HCT116 (cell line): ENCODE measurements around the gene MCRIP2. TPM values are rescaled to one million over a fixed set of nuclear protein-coding genes. Genes with fewer than 3 reads are reported as not detected.

Experiments
- ATAC-seq: fragments of 200-7000 bp; cut with Tn5 transposase; 2 replicates; pipeline ENCODE4 v1.9.1; 2020; ENCODE audit warnings: mild to moderate bottlenecking, moderate library complexity
- BruUV-seq: library from RNA; stranded (reverse); fragments of 400-500 nt; replicated peaks from 2 replicates; lab custom pipeline; 2021; lab: Mats Ljungman, UMichigan
- CTCF ChIA-PET: fragments of 300-600 bp; sonication (Branson Sonifier 250); formaldehyde crosslinking; loops from one replicate; lab custom pipeline; 2021; ENCODE audit warnings: antibody characterized with exemption; lab: Charles Lee
- POLR2A ChIA-PET: fragments of 300-600, 350-600 bp; sonication (Branson Sonifier 250); formaldehyde crosslinking; loops from one replicate; lab custom pipeline; 2021; ENCODE audit warnings: antibody characterized with exemption; lab: Charles Lee
- RAD21 ChIA-PET, 2 experiments: fragments of 300-600 bp; sonication (Branson Sonifier 250); formaldehyde crosslinking; loops; one replicate each; lab custom pipeline; 2023; ENCODE audit warnings: low total read pairs in 2 of 2; ENCODE audit not compliant: uncharacterized antibody in 2 of 2, unreplicated experiment in 2 of 2, low non-redundant PET in 1 of 2; lab: Charles Lee
- DNase-seq: peaks from one replicate; pipeline ENCODE4 v3.0.0-alpha.2; 2010; ENCODE audit warnings: low read depth, low spot score
- H2AFZ ChIP-seq: fragments of 200-600 bp; shearing (Covaris generic), sonication (generic); 2 replicates; pipeline ENCODE4 v1.6.1; 2017; ENCODE audit warnings: low read depth, mixed run types, mixed read lengths, antibody characterized with exemption, low read length; ENCODE audit not compliant: poor library complexity, severe bottlenecking
- H3K27ac ChIP-seq: 2 replicates; pipeline ENCODE4 v1.5.1; 2012; ENCODE audit warnings: low read depth, low read length
- H3K27me3 ChIP-seq: fragments of 200-600 bp; sonication (generic); 2 replicates; pipeline ENCODE4 v1.6.1; 2016; ENCODE audit warnings: mixed run types, low read length, mixed read lengths; ENCODE audit not compliant: insufficient read depth
- H3K36me3 ChIP-seq, 2 experiments: fragments of 200-500 bp in 1 of 2; fragments of 200-600 bp in 1 of 2; sonication (Bioruptor generic) in 1 of 2; sonication (generic) in 1 of 2; 2 replicates each; pipeline versions ENCODE4 v1.5.1 to v1.6.1; 2014 to 2016; ENCODE audit warnings: low read length in 2 of 2, inconsistent platforms in 1 of 2, mixed read lengths in 1 of 2, mixed run types in 1 of 2; ENCODE audit not compliant: insufficient read depth in 2 of 2, control insufficient read depth in 1 of 2
- H3K4me1 ChIP-seq, 2 experiments: fragments of 200-600 bp in 1 of 2; sonication (generic) in 1 of 2; 2 replicates each; pipeline versions ENCODE4 v1.5.1 to v1.6.1; 2012 to 2017; ENCODE audit warnings: low read length in 2 of 2, inconsistent platforms in 1 of 2, mild to moderate bottlenecking in 1 of 2, mixed read lengths in 1 of 2, mixed run types in 1 of 2, moderate library complexity in 1 of 2; ENCODE audit not compliant: insufficient read depth in 2 of 2, control insufficient read depth in 1 of 2
- H3K4me2 ChIP-seq: fragments of 200-600 bp; sonication (generic); 2 replicates; pipeline ENCODE4 v1.6.1; 2017; ENCODE audit warnings: mixed run types, low read length, mixed read lengths
- H3K4me3 ChIP-seq, 2 experiments: fragments of 200-600 bp in 1 of 2; sonication (generic) in 1 of 2; replicated peaks in 1 of 2; 2 replicates each; pipeline ENCODE4 v1.5.1; 2011 to 2016; ENCODE audit warnings: low read length in 2 of 2, control low read depth in 1 of 2, low read depth in 1 of 2, mild to moderate bottlenecking in 1 of 2, mixed read lengths in 1 of 2, mixed run types in 1 of 2
- H3K79me2 ChIP-seq: fragments of 200-600 bp; sonication (generic); 2 replicates; pipeline ENCODE4 v1.6.1; 2017; ENCODE audit warnings: mild to moderate bottlenecking, mixed run types, low read length, moderate library complexity, mixed read lengths; ENCODE audit not compliant: insufficient read depth
- H3K9ac ChIP-seq: fragments of 200-600 bp; sonication (generic); 2 replicates; pipeline ENCODE4 v1.6.1; 2016; ENCODE audit warnings: low read length, mixed read lengths
- H3K9me2 ChIP-seq: fragments of 200-600 bp; sonication (generic), shearing (Covaris generic); 2 replicates; pipeline ENCODE4 v1.6.1; 2017; ENCODE audit warnings: mixed run types, mild to moderate bottlenecking, moderate library complexity; ENCODE audit not compliant: insufficient read depth
- H3K9me3 ChIP-seq, 2 experiments: fragments of 200-500 bp in 1 of 2; fragments of 200-600 bp in 1 of 2; sonication (Bioruptor generic) in 1 of 2; sonication (generic) in 1 of 2; 2 replicates each; pipeline ENCODE4 v1.6.1; 2014 to 2017; ENCODE audit warnings: low read length in 2 of 2, mixed read lengths in 2 of 2, inconsistent platforms in 1 of 2, low read depth in 1 of 2, mild to moderate bottlenecking in 1 of 2, mixed run types in 1 of 2, moderate library complexity in 1 of 2; ENCODE audit not compliant: control insufficient read depth in 1 of 2, insufficient read depth in 1 of 2
- H4K20me1 ChIP-seq: fragments of 200-600 bp; sonication (generic), shearing (Covaris generic); 2 replicates; pipeline ENCODE4 v1.6.1; 2017; ENCODE audit warnings: mixed run types, mild to moderate bottlenecking, moderate library complexity; ENCODE audit not compliant: insufficient read depth
- CBX3 ChIP-seq: IDR thresholded peaks from 2 replicates; pipeline ENCODE4 v1.6.1; 2012; ENCODE audit warnings: low read depth
- CEBPB ChIP-seq: IDR thresholded peaks from 2 replicates; pipeline ENCODE4 v1.6.1; 2012; ENCODE audit warnings: low read depth
- CTCF ChIP-seq, 3 experiments: fragments of 200-600 bp in 1 of 3; sonication (generic) in 1 of 3; IDR thresholded peaks in 2 of 3; conservative IDR thresholded peaks in 1 of 3; 2 replicates each; pipeline ENCODE4 v1.5.1; 2012 to 2017; ENCODE audit warnings: low read depth in 2 of 3, low read length in 2 of 3, antibody characterized with exemption in 1 of 3, borderline replicate concordance in 1 of 3, control low read depth in 1 of 3, mild to moderate bottlenecking in 1 of 3, mixed read lengths in 1 of 3, mixed run types in 1 of 3, moderate library complexity in 1 of 3; ENCODE audit not compliant: insufficient read depth in 1 of 3
- EGR1 ChIP-seq: IDR thresholded peaks from 2 replicates; pipeline ENCODE4 v1.6.1; 2012; ENCODE audit warnings: low read depth
- ELF1 ChIP-seq: IDR thresholded peaks from 2 replicates; pipeline ENCODE4 v1.6.1; 2012; ENCODE audit warnings: low read depth, borderline replicate concordance
- EZH2 ChIP-seq: fragments of 200-600 bp; sonication (generic); IDR thresholded peaks from 2 replicates; pipeline ENCODE4 v1.6.1; 2017; ENCODE audit warnings: antibody characterized with exemption, mixed run types
- EZH2phosphoT487 ChIP-seq: fragments of 200-600 bp; IDR thresholded peaks from 2 replicates; pipeline ENCODE4 v1.6.1; 2018; ENCODE audit warnings: antibody characterized with exemption, borderline replicate concordance
- JUND ChIP-seq: IDR thresholded peaks from 2 replicates; pipeline ENCODE4 v1.6.1; 2012
- MAX ChIP-seq: IDR thresholded peaks from 2 replicates; pipeline ENCODE4 v1.6.1; 2012
- POLR2A ChIP-seq: IDR thresholded peaks from 2 replicates; pipeline ENCODE4 v1.7.0; 2011; ENCODE audit warnings: borderline replicate concordance; ENCODE audit not compliant: insufficient read depth, insufficient read length; ENCODE audit errors: extremely low read depth
- POLR2AphosphoS5 ChIP-seq: IDR thresholded peaks from 2 replicates; pipeline ENCODE4 v1.6.1; 2011; ENCODE audit warnings: mild to moderate bottlenecking, low read depth, low read length, moderate library complexity
- RAD21 ChIP-seq: IDR thresholded peaks from 2 replicates; pipeline ENCODE4 v1.6.1; 2012; ENCODE audit warnings: low read depth, mild to moderate bottlenecking
- SIN3A ChIP-seq: IDR thresholded peaks from 2 replicates; pipeline ENCODE4 v1.6.1; 2012; ENCODE audit warnings: low read depth
- SP1 ChIP-seq: IDR thresholded peaks from 2 replicates; pipeline ENCODE4 v1.6.1; 2012; ENCODE audit warnings: low read depth
- TCF7L2 ChIP-seq: IDR thresholded peaks from 2 replicates; pipeline ENCODE4 v1.7.0; 2011; ENCODE audit warnings: borderline replicate concordance, inconsistent platforms; ENCODE audit not compliant: insufficient read depth, insufficient read length; ENCODE audit errors: extremely low read depth
- ZBTB33 ChIP-seq: IDR thresholded peaks from 2 replicates; pipeline ENCODE4 v1.6.1; 2011; ENCODE audit warnings: mild to moderate bottlenecking, low read length, moderate library complexity; ENCODE audit not compliant: insufficient replicate concordance; ENCODE audit errors: extremely low read depth
- intact Hi-C: fragments of 100-400 bp; cut with micrococcal nuclease; formaldehyde crosslinking; loops from 2 replicates; pipeline ENCODE4 v1.10.0; 2022
- total RNA-seq: library from RNA; stranded (reverse); gene quantifications from one replicate; pipeline ENCODE4 v1.2.1, GENCODE V29; 2021; ENCODE audit not compliant: unreplicated experiment

Gene MCRIP2
- total RNA-seq, 1 experiment from 2014 or later = 34.9 TPM

GRCh38 chr16:662095-662494 lies 20.5 kb downstream of the MCRIP2 start:
- H4K20me1 ChIP-seq = no peaks in the 10 kb centered on the region
- H3K79me2 ChIP-seq = no peaks in the 10 kb centered on the region
- RAD21 ChIA-PET = no interaction called here
- no peaks in the 10 kb centered on the region for H3K36me3 ChIP-seq
- TF ChIP-seq MAX (no peak), EZH2 (no peak), JUND (no peak), EGR1 (no peak), TCF7L2 (no peak), POLR2A (no peak), CBX3 (no peak), CTCF (IDR thresholded peaks at IDR 0.05 in 2 of 3, conservative IDR thresholded peaks at IDR 0.05 in 1 of 3; ENCODE audit: borderline replicate concordance in 1 of 3, insufficient read depth in 1 of 3, low read depth in 2 of 3, low read length in 2 of 3) (no peak), RAD21 (no peak), ZBTB33 (no peak), SP1 (no peak), SIN3A (no peak), EZH2phosphoT487 (no peak), CEBPB (no peak), ELF1 (no peak), POLR2AphosphoS5 (no peak)
- no TSS peak for BruUV-seq
- no peak for ATAC-seq
- H3K4me3 ChIP-seq = no peak overlapping the region
- no peaks in the 10 kb centered on the region for H3K9me3 ChIP-seq
- no peak overlapping the region for H3K9ac ChIP-seq
- POLR2A ChIA-PET = no interaction called here
- no peak overlapping the region for H2AFZ ChIP-seq
- no peaks in the 10 kb centered on the region for H3K27me3 ChIP-seq
- no peak for DNase-seq
- intact Hi-C loops = no loop called here
- H3K4me1 ChIP-seq = peaks cover 3 to 9% of the 10 kb centered on the region in 2 experiments; a peak in 2 of 4 replicates
- no peak overlapping the region for H3K4me2 ChIP-seq
- H3K27ac ChIP-seq = no peak overlapping the region; the same call in 1 of the 2 replicates
- CTCF ChIA-PET = no interaction called here
- no peaks in the 10 kb centered on the region for H3K9me2 ChIP-seq
